HG03442 (cell line): ENCODE results near the gene NT5M.
"Not testable (repeated sequence)": the region's sequence is repeated elsewhere in the genome, so short reads cannot be mapped to it uniquely, and the experiment has no call there.

Source experiments
- ATAC-seq: cut with Tn5 transposase; IDR thresholded peaks from one replicate; pipeline ENCODE4 v1.9.1; 2021; ENCODE audit warnings: mild to moderate bottlenecking, moderate library complexity; ENCODE audit not compliant: unreplicated experiment

Gene NT5M

DNA sequence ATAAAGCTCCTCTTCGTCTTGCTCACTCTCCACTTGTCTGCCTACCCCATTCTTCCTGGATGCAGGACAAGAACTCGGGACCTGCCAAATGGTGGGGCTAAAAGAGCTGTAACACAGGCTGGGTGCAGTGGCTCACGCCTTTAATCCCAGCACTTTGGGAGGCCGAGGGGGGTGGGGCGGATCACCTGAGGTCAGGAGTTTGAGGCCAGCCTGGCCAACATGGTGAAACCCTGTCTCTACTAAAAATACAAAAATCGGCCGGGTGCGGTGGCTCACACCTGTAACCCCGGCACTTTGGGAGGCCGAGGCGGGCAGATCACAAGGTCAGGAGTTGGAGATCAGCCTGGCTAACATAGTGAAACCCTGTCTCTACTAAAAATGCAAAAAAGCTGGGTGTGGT, 1.5 kb upstream of the NT5M start:
- ATAC-seq, result not testable (repeated sequence)

DNA sequence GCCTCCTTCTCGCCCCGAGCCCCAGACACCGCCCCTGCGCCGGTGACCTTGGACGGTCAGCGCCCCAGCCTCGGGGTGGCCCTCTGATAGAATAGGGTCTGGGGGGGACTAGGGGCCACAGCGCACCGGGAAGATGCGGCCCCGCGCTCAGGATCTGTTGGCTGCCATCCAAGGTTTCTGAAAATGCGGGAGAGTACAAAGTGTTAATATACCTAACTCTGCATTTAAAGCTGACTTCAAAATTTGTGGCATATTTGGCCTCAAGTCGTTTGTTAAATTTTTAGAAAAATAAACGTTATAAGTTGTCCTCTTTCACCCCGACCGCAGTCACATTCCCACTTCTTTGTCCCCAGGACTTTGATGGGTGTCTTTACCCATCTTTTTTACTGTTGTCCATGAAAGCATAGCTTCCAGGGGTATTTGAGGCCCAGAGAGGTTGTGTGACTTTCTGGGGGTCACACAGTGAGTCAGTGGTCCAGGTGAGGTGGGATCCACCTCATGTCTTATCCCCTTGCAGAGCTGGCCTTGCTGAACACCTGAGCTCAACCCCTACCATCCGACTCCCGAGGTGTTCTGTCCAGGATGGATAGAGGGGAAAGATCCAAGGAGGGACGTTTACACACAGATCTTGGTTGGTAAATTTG, 796 bp downstream of the NT5M start:
- no peak for ATAC-seq

GRCh38 chr17:17304521-17304985, 1.4 kb downstream of the NT5M start:
- no peak for ATAC-seq

GRCh38 chr17:17305281-17305801, 2.2 kb downstream of the NT5M start:
- peak; percentile 51 for ATAC-seq

- no peak for ATAC-seq
Measured at GRCh38 chr17:17309356-17309755, 6.2 kb downstream of the NT5M start.

DNA sequence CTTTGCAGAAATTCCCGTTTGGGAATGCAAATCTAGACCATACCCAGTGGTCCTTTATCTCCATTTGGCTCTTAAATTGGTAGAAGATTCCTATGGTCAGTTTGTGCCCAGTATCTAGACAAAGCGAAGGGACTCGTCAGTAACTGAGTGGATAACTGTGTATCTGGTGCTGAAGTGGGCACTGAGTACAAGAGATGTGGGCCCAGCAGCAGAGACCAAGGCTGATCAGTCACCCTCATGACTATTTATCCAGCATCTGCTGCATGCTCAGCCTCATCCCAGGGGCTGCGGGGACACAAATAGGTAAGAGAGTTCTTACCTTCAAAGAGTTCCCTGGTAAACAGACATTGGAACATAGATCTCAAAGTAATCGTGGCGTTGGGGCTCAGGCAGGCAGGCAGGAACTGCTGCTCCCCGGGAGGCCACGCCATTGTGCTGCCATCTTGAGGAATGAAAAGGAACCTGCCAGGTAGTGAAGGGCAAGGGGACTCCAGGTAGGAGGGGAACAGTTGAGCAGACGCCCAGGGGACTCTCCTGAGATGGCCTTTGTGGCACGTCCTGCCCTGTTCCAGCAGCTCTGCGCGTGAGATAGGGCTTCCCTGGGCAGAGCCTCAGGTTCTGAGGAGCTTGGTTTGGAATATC, 10.3 kb downstream of the NT5M start:
- no peak for ATAC-seq

DNA sequence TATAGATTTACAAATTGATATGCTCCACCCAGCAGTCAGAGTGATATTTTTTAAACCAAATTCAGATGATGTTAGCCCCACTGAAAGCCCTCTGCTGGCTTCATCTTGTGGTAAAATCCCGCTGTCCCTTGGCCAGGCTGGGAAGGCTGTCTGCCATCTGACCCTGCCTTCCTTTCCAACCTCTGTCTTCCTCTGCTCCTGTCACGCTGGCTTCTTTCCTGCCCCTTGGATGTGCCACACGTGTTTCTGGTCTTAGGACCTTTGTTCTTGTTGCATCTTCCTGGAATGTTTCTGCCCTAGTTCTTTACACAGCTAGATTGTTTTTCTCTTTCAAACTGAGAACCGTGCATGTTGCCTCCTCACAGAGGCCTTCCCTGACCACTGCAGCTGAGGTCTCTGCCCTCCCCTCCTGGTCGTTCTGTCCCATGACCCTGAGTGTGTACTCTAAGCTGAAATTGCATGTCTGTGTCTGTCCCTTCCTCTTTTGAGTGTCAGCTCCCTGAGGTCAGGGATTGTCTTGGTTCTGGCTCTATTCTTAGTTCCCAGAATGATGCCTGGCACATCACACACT, 11.4 kb downstream of the NT5M start:
- no peak for ATAC-seq

GRCh38 chr17:17315142-17315821, 12.1 kb downstream of the NT5M start:
- ATAC-seq, result no peak

GRCh38 chr17:17320188-17320910, 17.2 kb downstream of the NT5M start:
- ATAC-seq, result no peak

- no peak for ATAC-seq
Measured at GRCh38 chr17:17320911-17321220, 17.7 kb downstream of the NT5M start.

DNA sequence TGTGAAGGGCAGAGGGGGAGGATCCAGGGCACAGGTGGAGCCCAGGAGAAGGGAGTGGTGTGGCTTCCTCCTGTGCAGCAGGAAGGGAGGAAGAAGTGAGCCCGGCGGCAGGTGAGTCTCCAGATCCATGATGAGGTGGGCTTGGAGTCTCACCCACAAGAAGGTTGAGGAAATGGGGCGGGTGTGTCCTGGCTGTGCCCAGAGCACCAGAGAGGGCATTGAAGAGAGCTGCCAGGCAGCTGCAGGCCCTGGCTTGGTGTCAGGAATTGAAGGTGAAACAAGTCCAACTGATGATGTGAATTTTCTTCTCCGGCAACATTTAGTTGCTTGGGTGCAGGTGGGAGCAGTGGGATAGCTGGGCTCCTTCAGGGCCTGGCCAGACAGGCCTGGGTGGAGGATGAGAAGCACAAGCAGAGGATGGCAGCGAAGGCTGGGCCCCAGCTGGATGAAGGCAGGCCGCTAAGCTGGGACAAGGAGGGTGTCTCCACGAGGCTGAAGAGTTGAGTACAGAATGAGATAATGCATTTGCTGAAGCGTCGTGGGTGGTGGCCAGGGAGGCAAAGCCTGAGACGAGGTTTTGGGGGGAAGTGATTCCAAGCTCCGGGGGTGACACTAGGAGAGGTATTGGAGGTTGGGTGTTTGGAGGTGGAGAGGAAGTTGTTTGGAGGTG, 18.3 kb downstream of the NT5M start:
- ATAC-seq, result no peak

- ATAC-seq, result no peak
Measured at GRCh38 chr17:17322516-17323510, 19.6 kb downstream of the NT5M start.

GRCh38 chr17:17324616-17325015, 21.4 kb downstream of the NT5M start:
- ATAC-seq, result no peak

DNA sequence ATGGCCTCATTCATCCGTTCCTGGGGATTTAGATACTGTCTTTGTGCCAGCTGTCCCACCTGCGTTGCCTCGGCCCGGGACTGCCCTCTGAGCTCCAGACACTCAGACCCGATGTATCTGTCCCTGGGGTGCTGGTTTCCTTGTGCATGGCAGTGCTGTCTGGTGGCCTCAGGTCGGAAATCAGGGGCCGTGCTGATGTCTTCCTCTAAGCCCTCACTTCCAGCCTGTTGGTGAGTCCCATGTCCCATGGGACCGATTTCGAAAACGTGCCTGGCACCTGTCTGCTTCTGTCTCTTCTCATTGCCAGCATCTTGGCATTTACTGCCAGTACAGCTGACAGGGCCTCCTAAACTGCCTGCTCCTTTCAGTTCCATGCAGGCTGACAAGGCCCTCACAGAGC, 22.1 kb downstream of the NT5M start:
- ATAC-seq, result no peak

DNA sequence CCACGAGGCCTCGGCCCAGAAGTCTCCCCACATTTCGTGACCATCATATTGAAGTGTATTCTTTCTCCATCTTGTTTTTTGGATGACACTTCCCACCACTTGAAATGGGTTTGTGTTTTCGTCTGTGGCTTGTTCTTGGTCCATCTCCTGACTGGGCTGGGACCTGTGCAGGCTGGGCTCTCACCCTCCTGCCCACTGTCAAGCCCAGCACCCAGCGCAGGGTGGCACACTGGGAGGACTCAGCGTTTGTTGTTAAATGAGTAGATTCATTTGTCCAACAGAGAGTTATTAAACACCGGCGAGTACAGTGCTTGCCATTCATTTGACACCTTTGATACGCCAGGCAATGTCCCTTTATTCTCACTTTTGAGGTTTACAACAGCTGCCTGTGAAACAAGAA, 22.6 kb downstream of the NT5M start:
- no peak for ATAC-seq

DNA sequence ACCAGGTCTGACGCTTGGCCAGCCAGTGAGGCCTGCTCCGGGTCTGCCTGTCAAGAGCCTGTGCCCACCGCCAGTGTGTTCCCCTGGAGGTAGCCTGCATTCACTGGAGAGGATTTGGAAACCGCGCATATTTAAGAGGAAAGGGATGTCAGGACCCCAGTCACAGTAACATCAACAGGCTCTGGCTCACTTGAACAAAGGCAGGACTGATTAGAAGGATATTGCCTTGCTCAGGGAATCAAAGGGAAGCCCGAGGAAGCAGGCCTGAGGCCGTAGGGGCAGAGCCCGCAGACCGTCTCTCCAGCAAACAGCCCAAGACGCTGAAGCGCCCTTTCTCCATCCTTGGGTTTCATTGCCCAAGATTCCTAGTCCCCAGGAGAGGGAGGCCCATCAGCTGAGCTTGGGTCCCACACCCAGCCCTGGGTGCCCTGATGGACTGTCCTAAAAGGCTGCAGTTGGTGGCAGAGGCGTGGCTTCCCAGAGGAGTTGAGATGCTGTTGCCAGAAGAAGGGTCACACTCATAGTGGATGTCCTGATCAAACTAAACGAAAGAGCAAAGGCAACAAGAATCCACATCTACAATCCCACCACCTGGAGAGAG, 23.2 kb downstream of the NT5M start:
- no peak for ATAC-seq

GRCh38 chr17:17328251-17328650, 25.1 kb downstream of the NT5M start:
- ATAC-seq, result no peak

DNA sequence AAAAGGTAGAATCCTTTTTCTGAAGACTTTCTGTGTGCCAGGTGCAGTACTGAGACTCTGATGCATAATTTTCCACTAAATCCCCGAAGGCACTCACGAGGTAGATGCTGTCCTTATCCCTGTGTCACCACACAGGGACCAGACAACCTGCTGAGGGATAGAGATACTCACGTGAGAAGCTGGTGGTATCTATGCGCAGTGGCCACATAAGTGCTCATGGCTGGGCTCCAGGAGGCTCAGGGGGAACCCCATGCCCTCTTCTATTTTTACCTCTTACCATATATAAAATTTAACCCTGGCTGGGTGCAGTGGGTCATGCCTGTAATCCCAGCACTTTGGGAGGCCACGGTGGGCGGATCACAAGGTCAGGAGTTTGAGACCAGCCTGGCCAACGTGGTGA, 38.3 kb downstream of the NT5M start:
- no peak for ATAC-seq
